ENCODE measurements around the gene GATA3. TPM values are rescaled to one million over a fixed set of nuclear protein-coding genes. Genes with fewer than 3 reads are reported as not detected.
A peak's percentile ranks its signal among the peaks of the same experiment; 100 is the strongest.

Gene GATA3
- total RNA-seq, 4 donors from 2014 or later = 0.80 to 5.8 (median 1.4) TPM; not detected in 1

DNA sequence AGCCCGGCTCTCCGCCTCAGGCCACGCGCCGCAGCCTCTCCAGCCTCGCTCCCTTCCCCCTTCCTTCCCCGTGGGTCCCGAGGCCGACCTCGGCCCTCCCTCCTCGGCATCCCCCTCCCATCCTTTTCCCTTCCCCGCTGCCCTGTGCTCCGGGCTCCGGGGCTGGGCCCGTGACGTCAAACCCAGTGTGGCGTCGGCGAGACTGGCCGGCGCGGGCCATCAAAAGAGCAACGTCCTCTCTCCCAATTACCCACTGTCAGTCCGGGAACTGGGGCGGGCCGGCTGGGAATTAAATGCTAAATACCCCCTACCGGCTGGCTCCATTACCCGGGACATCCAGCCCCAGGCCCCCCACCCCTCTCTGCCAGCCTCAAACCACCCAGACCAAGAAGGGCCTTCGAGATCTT lies 2.6 kb upstream of the GATA3 start:
- H3K4me3 ChIP-seq = no peak overlapping the region

DNA sequence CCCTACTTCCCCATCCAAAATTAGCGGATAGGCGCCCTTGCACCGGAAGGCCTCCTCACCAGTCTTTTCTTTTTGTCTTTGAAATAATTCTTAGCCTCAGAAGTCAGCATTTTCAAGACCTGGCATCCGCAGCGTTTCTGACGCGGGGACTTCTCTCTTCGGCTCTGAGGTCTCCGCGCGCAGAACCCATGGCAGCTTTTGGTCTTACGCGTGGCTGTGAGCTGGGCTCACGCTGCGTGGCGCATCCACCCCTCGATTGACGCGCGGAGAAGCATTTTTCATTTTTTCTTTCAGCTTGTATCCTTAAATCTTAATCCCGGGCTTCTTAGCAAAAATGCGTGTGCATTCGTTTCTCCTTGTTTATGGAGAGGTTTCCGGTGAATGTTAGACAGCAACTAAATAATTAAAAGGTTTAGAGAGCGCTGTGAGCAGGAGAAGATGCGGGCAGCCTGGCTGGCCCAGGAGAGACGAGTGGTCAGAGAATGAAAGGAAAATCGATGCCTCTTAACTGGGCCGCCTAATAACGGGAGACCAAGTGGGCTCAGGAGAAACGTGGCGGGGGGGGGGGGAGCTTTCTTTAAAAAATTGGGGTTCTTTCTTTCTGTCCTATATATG lies 2.0 kb upstream of the GATA3 start:
- no peak overlapping the region for H3K27ac ChIP-seq
- H3K4me3 ChIP-seq = no peak overlapping the region
- peaks cover 0 to 4% (median 0%) of the 10 kb centered on the region in 4 donors for H3K9me3 ChIP-seq
- peaks cover 0 to 86% of the 10 kb centered on the region in 2 donors for H3K27me3 ChIP-seq
- no peak for DNase-seq
- H3K36me3 ChIP-seq = no peaks in the 10 kb centered on the region
- H3K4me1 ChIP-seq = peaks cover 3 to 73% (median 36%) of the 10 kb centered on the region in 4 donors
- no peak for TF ChIP-seq POLR2A (IDR thresholded peaks at IDR 0.05)
- TF ChIP-seq, protein P1, sequence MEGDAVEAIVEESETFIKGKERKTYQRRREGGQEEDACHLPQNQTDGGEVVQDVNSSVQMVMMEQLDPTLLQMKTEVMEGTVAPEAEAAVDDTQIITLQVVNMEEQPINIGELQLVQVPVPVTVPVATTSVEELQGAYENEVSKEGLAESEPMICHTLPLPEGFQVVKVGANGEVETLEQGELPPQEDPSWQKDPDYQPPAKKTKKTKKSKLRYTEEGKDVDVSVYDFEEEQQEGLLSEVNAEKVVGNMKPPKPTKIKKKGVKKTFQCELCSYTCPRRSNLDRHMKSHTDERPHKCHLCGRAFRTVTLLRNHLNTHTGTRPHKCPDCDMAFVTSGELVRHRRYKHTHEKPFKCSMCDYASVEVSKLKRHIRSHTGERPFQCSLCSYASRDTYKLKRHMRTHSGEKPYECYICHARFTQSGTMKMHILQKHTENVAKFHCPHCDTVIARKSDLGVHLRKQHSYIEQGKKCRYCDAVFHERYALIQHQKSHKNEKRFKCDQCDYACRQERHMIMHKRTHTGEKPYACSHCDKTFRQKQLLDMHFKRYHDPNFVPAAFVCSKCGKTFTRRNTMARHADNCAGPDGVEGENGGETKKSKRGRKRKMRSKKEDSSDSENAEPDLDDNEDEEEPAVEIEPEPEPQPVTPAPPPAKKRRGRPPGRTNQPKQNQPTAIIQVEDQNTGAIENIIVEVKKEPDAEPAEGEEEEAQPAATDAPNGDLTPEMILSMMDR (IDR thresholded peaks at IDR 0.05) = no peak

More for the DNA sequence above, 2.6 kb upstream of the GATA3 start:
- Histone ChIP-seq H3K9me3 (peaks cover 0 to 4% (median 0%) of the 10 kb centered on the region in 4 donors), H3K4me1 (peaks cover 3 to 73% (median 36%) of the 10 kb centered on the region in 4 donors), H3K27me3 (peaks cover 0 to 92% of the 10 kb centered on the region in 2 donors), H3K27ac (no peak overlapping the region), H3K36me3 (no peaks in the 10 kb centered on the region)
- TF ChIP-seq POLR2A (IDR thresholded peaks at IDR 0.05) = no peak
- TF ChIP-seq, protein P1 (IDR thresholded peaks at IDR 0.05) = no peak
- DNase-seq = no peak

DNA sequence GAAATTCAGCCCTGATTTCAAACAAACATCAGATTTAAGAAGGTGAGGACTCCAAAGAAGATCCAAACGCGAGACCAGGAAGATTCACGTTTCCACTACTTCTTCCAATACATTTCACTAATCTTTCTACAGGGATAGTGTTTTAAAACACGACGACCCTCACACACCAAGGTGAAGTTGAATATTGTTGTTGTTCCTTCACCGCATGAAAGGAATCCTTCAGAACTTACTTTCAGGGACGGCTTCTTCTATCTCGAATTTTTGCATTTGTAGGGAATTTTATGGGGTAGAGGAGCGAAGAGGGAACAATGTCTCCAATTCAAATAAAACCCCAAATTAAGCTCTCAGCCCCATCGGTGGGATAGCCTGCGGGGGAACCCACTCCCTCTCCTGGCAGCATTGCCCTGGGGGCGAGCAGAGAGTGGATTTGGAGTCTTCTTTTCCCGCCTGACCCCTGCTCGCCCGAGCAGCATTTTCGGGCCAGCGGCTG lies 1.5 kb upstream of the GATA3 start:
- Histone ChIP-seq H3K27ac (no peak overlapping the region), H3K36me3 (no peaks in the 10 kb centered on the region), H3K9me3 (peaks cover 0 to 4% (median 0%) of the 10 kb centered on the region in 4 donors), H3K4me1 (peaks cover 3 to 73% (median 36%) of the 10 kb centered on the region in 4 donors), H3K4me3 (peak overlapping the region in 3 of 4 donors; percentile 44 to 65 (median 52)), H3K27me3 (peaks cover 0 to 80% of the 10 kb centered on the region in 2 donors)
- TF ChIP-seq, protein P1 (IDR thresholded peaks at IDR 0.05) = no peak
- TF ChIP-seq POLR2A (IDR thresholded peaks at IDR 0.05) = no peak
- no peak for DNase-seq

DNA sequence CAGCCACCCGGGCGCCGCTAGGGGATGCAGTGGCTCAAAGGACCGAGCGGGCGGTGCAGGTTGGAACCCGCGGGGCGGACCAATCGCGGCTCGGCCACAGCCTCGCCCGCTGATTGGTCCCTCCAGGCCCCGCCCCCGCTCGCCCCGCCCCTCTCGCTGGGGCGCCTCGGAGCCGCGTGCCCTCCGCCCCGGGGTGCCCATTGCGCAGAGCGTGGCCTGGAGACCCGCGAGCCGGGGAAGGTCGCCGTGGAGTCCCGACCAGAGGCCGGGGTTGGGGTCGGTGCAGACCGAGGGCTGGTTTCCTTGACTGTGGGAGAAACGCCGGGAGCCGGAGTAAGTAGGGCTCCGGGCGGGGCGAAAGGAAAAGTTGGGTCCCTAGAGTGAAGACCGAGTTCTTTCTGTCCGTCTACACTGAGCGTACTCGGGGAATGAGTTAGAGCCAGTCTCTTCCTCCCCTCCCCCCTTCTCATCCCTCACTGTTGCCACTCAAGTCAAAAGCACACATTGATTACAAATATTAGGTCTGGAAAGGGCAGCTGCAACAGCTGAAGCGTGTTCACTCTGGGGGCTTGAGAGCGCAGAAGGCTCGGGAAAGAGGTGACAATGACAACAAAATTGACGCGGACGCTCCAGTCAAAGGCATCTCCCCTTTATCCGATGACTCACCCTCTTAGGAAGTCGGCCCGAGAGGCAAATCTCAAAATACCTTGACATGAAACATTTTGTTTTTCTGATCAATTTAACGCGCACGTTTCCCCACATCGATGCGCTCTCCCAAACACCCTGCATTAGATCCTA lies 843 bp upstream of the GATA3 start:
- DNase-seq = peak; percentile 78 to 93 (median 88)
- TF ChIP-seq, protein P1 (IDR thresholded peaks at IDR 0.05) = peak; percentile 41 to 74 (median 66)
- no peak for TF ChIP-seq POLR2A (IDR thresholded peaks at IDR 0.05)
- Histone ChIP-seq H3K4me1 (peaks cover 3 to 72% (median 36%) of the 10 kb centered on the region in 4 donors), H3K4me3 (peak overlapping the region; percentile 36 to 65 (median 48)), H3K9me3 (peaks cover 0 to 4% (median 0%) of the 10 kb centered on the region in 4 donors), H3K36me3 (no peaks in the 10 kb centered on the region), H3K27ac (peak overlapping the region in 3 of 4 donors; percentile 50 to 71 (median 50)), H3K27me3 (peaks cover 0 to 74% of the 10 kb centered on the region in 2 donors)

DNA sequence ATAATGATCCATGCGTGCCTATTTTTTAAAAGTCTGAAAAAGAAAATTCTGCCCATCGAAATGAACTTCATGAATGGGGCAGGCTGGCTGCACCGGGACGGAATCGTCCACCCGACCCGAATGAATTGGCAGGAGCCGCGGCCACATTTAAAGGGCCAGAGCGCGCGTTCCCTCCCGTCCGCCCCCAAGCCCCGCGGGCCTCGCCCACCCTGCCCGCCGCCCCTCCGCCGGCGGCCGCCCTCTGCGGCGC lies 319 bp upstream of the GATA3 start:
- peaks cover 0 to 4% (median 0%) of the 10 kb centered on the region in 4 donors for H3K9me3 ChIP-seq
- DNase-seq = no peak
- H3K36me3 ChIP-seq = no peaks in the 10 kb centered on the region
- TF ChIP-seq, protein P1 (IDR thresholded peaks at IDR 0.05) = no peak
- TF ChIP-seq POLR2A (IDR thresholded peaks at IDR 0.05) = no peak
- peak overlapping the region; percentile 36 to 65 (median 48) for H3K4me3 ChIP-seq
- H3K27me3 ChIP-seq = peaks cover 0 to 69% of the 10 kb centered on the region in 2 donors
- peaks cover 3 to 66% (median 34%) of the 10 kb centered on the region in 4 donors for H3K4me1 ChIP-seq
- H3K27ac ChIP-seq = peak overlapping the region in 3 of 4 donors; percentile 50 to 71 (median 50)
